IPS-18a (cell line): Measurements from ENCODE around the gene IL17RA.

Experiments
- H3K27ac ChIP-seq: one replicate; pipeline ENCODE4 v1.5.1; 2013; ENCODE audit warnings: low read length
- H3K27me3 ChIP-seq: one replicate; pipeline ENCODE4 v1.6.1; 2013; ENCODE audit warnings: mild to moderate bottlenecking, low read length; ENCODE audit not compliant: control insufficient read depth, insufficient read depth
- H3K36me3 ChIP-seq: one replicate; pipeline ENCODE4 v1.6.1; 2013; ENCODE audit warnings: low read depth, low read length; ENCODE audit not compliant: control insufficient read depth
- H3K4me1 ChIP-seq: one replicate; pipeline ENCODE4 v1.6.1; 2013; ENCODE audit warnings: low read depth, low read length; ENCODE audit not compliant: control insufficient read depth
- H3K4me3 ChIP-seq: one replicate; pipeline ENCODE4 v1.5.1; 2013; ENCODE audit warnings: low read length
- H3K9ac ChIP-seq: one replicate; pipeline ENCODE4 v1.6.1; 2013; ENCODE audit warnings: mild to moderate bottlenecking, low read length, moderate library complexity
- H3K9me3 ChIP-seq: one replicate; pipeline ENCODE4 v1.6.1; 2013; ENCODE audit warnings: low read depth, low read length; ENCODE audit not compliant: control insufficient read depth

The IL17RA gene

GRCh38 chr22:17118342-17118741, 33.5 kb downstream of the IL17RA start:
- Histone ChIP-seq H3K4me3 (no peak overlapping the region), H3K9me3 (no peaks in the 10 kb centered on the region), H3K27ac (no peak overlapping the region), H3K36me3 (no peaks in the 10 kb centered on the region), H3K9ac (no peak overlapping the region), H3K27me3 (peaks cover 24% of the 10 kb centered on the region), H3K4me1 (peaks cover 20% of the 10 kb centered on the region)

- Histone ChIP-seq H3K4me1 (peaks cover 20% of the 10 kb centered on the region), H3K4me3 (no peak overlapping the region), H3K9me3 (no peaks in the 10 kb centered on the region), H3K27me3 (peaks cover 24% of the 10 kb centered on the region), H3K36me3 (no peaks in the 10 kb centered on the region), H3K9ac (no peak overlapping the region), H3K27ac (no peak overlapping the region)
These were observed 34.8 kb downstream of the IL17RA start for GRCh38 chr22:17119481-17120202.

- peaks cover 20% of the 10 kb centered on the region for H3K4me1 ChIP-seq
- H3K27ac ChIP-seq: no peak overlapping the region
- H3K36me3 ChIP-seq: no peaks in the 10 kb centered on the region
- no peak overlapping the region for H3K4me3 ChIP-seq
- H3K9ac ChIP-seq: no peak overlapping the region
- peaks cover 24% of the 10 kb centered on the region for H3K27me3 ChIP-seq
- no peaks in the 10 kb centered on the region for H3K9me3 ChIP-seq
These were observed 35.5 kb downstream of the IL17RA start for GRCh38 chr22:17120281-17120680.

- Histone ChIP-seq H3K9ac (no peak overlapping the region), H3K27me3 (peaks cover 24% of the 10 kb centered on the region), H3K36me3 (no peaks in the 10 kb centered on the region), H3K4me1 (peaks cover 20% of the 10 kb centered on the region), H3K4me3 (peak overlapping the region; percentile 45), H3K9me3 (no peaks in the 10 kb centered on the region), H3K27ac (no peak overlapping the region)
These were observed 36.0 kb downstream of the IL17RA start for GRCh38 chr22:17120711-17121232.

- Histone ChIP-seq H3K27ac (no peak within 1 kb of the TSS), H3K36me3 (no peaks in the 10 kb centered on the region), H3K9ac (peak within 1 kb of the TSS; percentile 45), H3K9me3 (no peaks in the 10 kb centered on the region), H3K27me3 (peaks cover 24% of the 10 kb centered on the region), H3K4me1 (peaks cover 19% of the 10 kb centered on the region), H3K4me3 (peak within 1 kb of the TSS; percentile 61)
These were observed 36.7 kb downstream of the IL17RA start, which contains the start of gene TMEM121B for GRCh38 chr22:17121233-17122195. TSS of gene TMEM121B (minus strand) at chr22:17121360. CDS start at chr22:17121127, 233 bp downstream.

- Histone ChIP-seq H3K36me3 (no peaks in the 10 kb centered on the region), H3K27ac (no peak overlapping the region), H3K9me3 (no peaks in the 10 kb centered on the region), H3K9ac (no peak overlapping the region), H3K4me1 (no peaks in the 10 kb centered on the region), H3K4me3 (no peak overlapping the region), H3K27me3 (no peaks in the 10 kb centered on the region)
These were observed 45.4 kb downstream of the IL17RA start for GRCh38 chr22:17130199-17130598.

- H3K27me3 ChIP-seq: no peaks in the 10 kb centered on the region
These were observed 46.9 kb downstream of the IL17RA start for GRCh38 chr22:17131686-17132085.

GRCh38 chr22:17132112-17132511, 47.3 kb downstream of the IL17RA start:
- no peak overlapping the region for H3K4me3 ChIP-seq
- no peaks in the 10 kb centered on the region for H3K27me3 ChIP-seq
- H3K9me3 ChIP-seq: no peaks in the 10 kb centered on the region
- no peaks in the 10 kb centered on the region for H3K4me1 ChIP-seq
- no peak overlapping the region for H3K9ac ChIP-seq
- no peaks in the 10 kb centered on the region for H3K36me3 ChIP-seq
- no peak overlapping the region for H3K27ac ChIP-seq

More at GRCh38 chr22:17131686-17132085, 46.9 kb downstream of the IL17RA start:
- Histone ChIP-seq H3K4me3 (no peak overlapping the region), H3K36me3 (no peaks in the 10 kb centered on the region), H3K4me1 (no peaks in the 10 kb centered on the region), H3K27ac (no peak overlapping the region), H3K9me3 (no peaks in the 10 kb centered on the region), H3K9ac (no peak overlapping the region)

- Histone ChIP-seq H3K4me3 (no peak overlapping the region), H3K4me1 (no peaks in the 10 kb centered on the region), H3K9ac (no peak overlapping the region), H3K36me3 (peaks cover 4% of the 10 kb centered on the region), H3K27ac (no peak overlapping the region), H3K27me3 (no peaks in the 10 kb centered on the region), H3K9me3 (no peaks in the 10 kb centered on the region)
These were observed 48.3 kb downstream of the IL17RA start for GRCh38 chr22:17133137-17133536.

- peaks cover 14% of the 10 kb centered on the region for H3K36me3 ChIP-seq
- no peak overlapping the region for H3K9ac ChIP-seq
- H3K9me3 ChIP-seq: no peaks in the 10 kb centered on the region
- no peaks in the 10 kb centered on the region for H3K4me1 ChIP-seq
- no peak overlapping the region for H3K27ac ChIP-seq
- no peak overlapping the region for H3K4me3 ChIP-seq
- H3K27me3 ChIP-seq: no peaks in the 10 kb centered on the region
These were observed 50.5 kb downstream of the IL17RA start for GRCh38 chr22:17135153-17135760.

GRCh38 chr22:17137170-17137569, 52.4 kb downstream of the IL17RA start:
- Histone ChIP-seq H3K9me3 (no peaks in the 10 kb centered on the region), H3K27me3 (no peaks in the 10 kb centered on the region), H3K4me3 (no peak overlapping the region), H3K27ac (no peak overlapping the region), H3K36me3 (peaks cover 32% of the 10 kb centered on the region), H3K9ac (no peak overlapping the region), H3K4me1 (no peaks in the 10 kb centered on the region)
